ENCODE results near the gene TNFRSF25.

TNFRSF25 gene

GRCh38 chr1:6465461-6466005 lies 440 bp downstream of the TNFRSF25 start:
- no peak for DNase-seq (ENCODE audit: low spot score)
- TF ChIP-seq CTCF (IDR thresholded peaks at IDR 0.05; ENCODE audit: extremely low read depth, missing control alignments), result no peak

DNA sequence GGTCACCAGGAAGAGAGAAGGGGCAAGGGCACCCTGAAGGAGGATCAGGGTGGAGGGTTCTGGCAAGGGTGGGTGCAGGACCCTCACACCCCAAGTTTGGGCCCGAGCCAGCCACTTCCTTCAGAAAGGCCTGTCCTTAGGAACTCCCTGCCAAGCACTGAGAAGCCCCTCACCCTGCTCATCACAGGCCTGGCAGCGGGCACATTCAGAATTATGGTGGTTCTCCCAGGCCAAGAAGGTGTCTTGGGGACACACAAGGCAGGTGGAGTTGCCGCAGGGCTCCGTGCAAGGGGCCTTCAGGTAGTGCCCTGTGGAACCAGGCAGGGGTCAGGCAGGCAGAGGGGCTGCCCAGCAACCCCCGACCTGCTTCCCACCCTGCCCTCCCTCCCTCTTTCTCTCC lies 1.1 kb downstream of the TNFRSF25 start:
- no peak for TF ChIP-seq CTCF (IDR thresholded peaks at IDR 0.05; ENCODE audit: extremely low read depth, missing control alignments)

GRCh38 chr1:6464514-6464836 lies 1.5 kb downstream of the TNFRSF25 start:
- TF ChIP-seq CTCF (IDR thresholded peaks at IDR 0.05; ENCODE audit: extremely low read depth, missing control alignments), result no peak
- DNase-seq (ENCODE audit: low spot score), result no peak

More for the DNA sequence above, 1.1 kb downstream of the TNFRSF25 start:
- no peak for DNase-seq (ENCODE audit: low spot score)

GRCh38 chr1:6463120-6463412 lies 2.9 kb downstream of the TNFRSF25 start:
- no peak for TF ChIP-seq CTCF (IDR thresholded peaks at IDR 0.05; ENCODE audit: extremely low read depth, missing control alignments)
- DNase-seq (ENCODE audit: low spot score), result no peak

- no peak for DNase-seq (ENCODE audit: low spot score)
- TF ChIP-seq CTCF (IDR thresholded peaks at IDR 0.05; ENCODE audit: extremely low read depth, missing control alignments), result no peak
These were observed 3.4 kb downstream of the TNFRSF25 start for GRCh38 chr1:6462412-6463119.

DNA sequence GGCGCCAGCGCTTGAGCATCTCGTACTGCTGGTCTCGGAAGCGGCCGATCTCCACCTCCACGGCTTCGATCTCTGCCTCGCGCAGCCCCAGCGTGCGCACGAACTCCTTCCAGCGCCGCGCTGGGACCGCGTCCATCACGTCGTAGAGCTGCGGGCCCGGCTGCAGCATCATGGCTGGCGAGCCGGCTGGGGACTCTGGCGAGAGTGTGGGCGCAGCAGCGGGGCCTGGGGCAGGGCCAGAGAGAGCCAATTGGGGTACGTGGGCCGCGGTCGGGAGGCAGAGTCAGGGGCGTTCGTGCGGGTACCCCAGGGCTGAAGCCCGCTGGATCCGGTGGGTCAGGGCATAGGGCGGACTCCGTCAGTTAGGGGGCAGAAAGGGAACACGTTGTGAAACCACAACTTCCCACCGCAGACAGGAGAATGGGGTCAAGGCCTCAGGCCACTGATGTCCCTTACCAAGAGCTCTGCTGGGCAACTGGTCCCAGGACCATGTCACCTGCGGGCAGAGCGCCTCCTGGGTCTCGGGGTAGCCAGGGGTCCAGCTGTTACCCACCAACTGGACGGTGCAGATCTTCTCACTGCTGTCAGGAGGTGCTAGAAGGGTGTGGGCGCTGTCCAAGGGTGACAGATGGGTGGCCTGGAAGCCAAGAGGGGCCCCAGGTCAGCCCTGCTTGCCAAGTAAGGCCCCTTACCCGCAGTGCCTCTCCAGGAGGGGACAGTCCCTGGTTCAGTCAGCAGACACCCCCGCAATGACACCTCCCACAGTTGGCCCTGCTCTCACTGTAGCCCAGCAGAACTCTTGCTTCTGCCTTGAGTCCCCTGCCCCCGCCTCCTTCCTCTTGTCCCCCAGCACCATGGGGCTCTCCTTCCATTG lies 4.2 kb downstream of the TNFRSF25 start:
- TF ChIP-seq CTCF (IDR thresholded peaks at IDR 0.05; ENCODE audit: extremely low read depth, missing control alignments), result no peak
- no peak for DNase-seq (ENCODE audit: low spot score)

DNA sequence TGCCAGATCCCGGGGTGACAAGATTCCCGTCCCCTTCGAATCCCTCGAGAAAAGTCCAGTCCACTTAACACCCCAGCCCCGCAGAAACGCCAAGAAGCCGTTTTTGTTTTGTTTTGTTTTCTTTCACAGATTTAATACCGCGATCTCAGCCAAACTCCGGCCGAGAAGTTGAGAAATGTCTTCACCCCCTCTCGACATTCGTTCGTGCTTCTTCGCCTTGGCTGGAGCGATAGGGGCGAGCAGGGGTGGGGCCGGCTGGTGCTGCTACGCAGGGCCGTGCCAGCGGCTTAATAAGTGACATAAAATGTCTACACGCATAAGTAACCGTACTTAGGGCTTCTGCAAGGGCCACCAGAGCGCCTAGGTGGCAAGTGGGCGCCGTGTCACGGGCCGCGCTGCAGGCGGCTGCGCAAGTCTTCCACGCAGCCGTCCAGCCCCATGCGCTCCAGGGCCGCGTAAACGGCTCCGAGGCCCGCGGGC lies 4.9 kb downstream of the TNFRSF25 start:
- TF ChIP-seq CTCF (IDR thresholded peaks at IDR 0.05; ENCODE audit: extremely low read depth, missing control alignments), result no peak
- DNase-seq (ENCODE audit: low spot score), result no peak
